H1 (cell line): Measurements from ENCODE around the gene ZIC1. TPM values are rescaled to one million over a fixed set of nuclear protein-coding genes. Genes with fewer than 3 reads are reported as not detected.

Experiments
- CTCF ChIA-PET: fragments of 300-600 bp; sonication (Branson Sonifier 250); formaldehyde crosslinking; loops from one replicate; lab custom pipeline; 2021; ENCODE audit not compliant: partially characterized antibody; lab: Charles Lee
- POLR2A ChIA-PET: fragments of 300-600 bp; sonication (Branson Sonifier 250); formaldehyde crosslinking; loops from one replicate; lab custom pipeline; 2021; ENCODE audit warnings: inconsistent platforms; ENCODE audit not compliant: partially characterized antibody; lab: Charles Lee
- DNase-seq, 2 experiments: peaks; one replicate each; pipeline versions ENCODE4 v3.0.0 to v3.0.0-alpha.2; 2010 to 2022; ENCODE audit warnings: low spot score in 2 of 2, low read depth in 1 of 2, mixed read lengths in 1 of 2
- FAIRE-seq: peaks from 2 replicates; lab custom pipeline; 2011; peaks lifted over from hg19 to GRCh38; lab: Jason Lieb, UNC
- H2AFZ ChIP-seq: 2 replicates; pipeline ENCODE4 v1.8.1; 2012; ENCODE audit warnings: low read length, inconsistent platforms
- H2AK5ac ChIP-seq: 2 replicates; pipeline ENCODE4 v1.6.1; 2013; ENCODE audit warnings: low read depth, low read length
- H2BK120ac ChIP-seq: replicated peaks from 2 replicates; pipeline ENCODE3; 2013; ENCODE audit warnings: low read depth, low read length, inconsistent platforms
- H2BK12ac ChIP-seq: 2 replicates; pipeline ENCODE4 v1.6.1; 2013; ENCODE audit warnings: low read depth, low read length
- H2BK15ac ChIP-seq: 2 replicates; pipeline ENCODE4 v1.6.1; 2013; ENCODE audit warnings: low read length
- H2BK20ac ChIP-seq: 2 replicates; pipeline ENCODE4 v1.6.1; 2013; ENCODE audit warnings: low read length
- H2BK5ac ChIP-seq: 2 replicates; pipeline ENCODE4 v1.6.1; 2013; ENCODE audit warnings: low read depth, low read length
- H3K14ac ChIP-seq: 2 replicates; pipeline ENCODE4 v1.6.1; 2013; ENCODE audit warnings: inconsistent platforms; ENCODE audit not compliant: insufficient read length
- H3K18ac ChIP-seq: 2 replicates; pipeline ENCODE4 v1.6.1; 2013; ENCODE audit warnings: low read length; ENCODE audit errors: extremely low read depth
- H3K23ac ChIP-seq: 2 replicates; pipeline ENCODE4 v1.6.1; 2013; ENCODE audit warnings: inconsistent platforms; ENCODE audit not compliant: insufficient read length
- H3K23me2 ChIP-seq: 2 replicates; pipeline ENCODE4 v1.6.1; 2013; ENCODE audit warnings: low read depth, low read length
- H3K27ac ChIP-seq: 2 replicates; pipeline ENCODE4 v1.6.1; 2011; ENCODE audit warnings: low read depth, low read length, inconsistent platforms
- H3K27me3 ChIP-seq, 4 experiments: replicated peaks in 1 of 4; 1 replicate in 1 of 4; 2 replicates in 3 of 4; pipeline versions ENCODE4 v1.6.1 to v1.8.1; 2011 to 2013; ENCODE audit warnings: low read length in 3 of 4, mild to moderate bottlenecking in 3 of 4, inconsistent platforms in 2 of 4, mixed read lengths in 2 of 4, moderate library complexity in 1 of 4; ENCODE audit not compliant: control insufficient read depth in 3 of 4, insufficient read depth in 3 of 4; ENCODE audit errors: extremely low read depth in 1 of 4
- H3K36me3 ChIP-seq, 4 experiments: 2 replicates each; pipeline versions ENCODE4 v1.6.1 to v1.8.1; 2011 to 2013; ENCODE audit warnings: mild to moderate bottlenecking in 4 of 4, low read length in 3 of 4, moderate library complexity in 2 of 4, control low read depth in 1 of 4, inconsistent platforms in 1 of 4; ENCODE audit not compliant: insufficient read depth in 4 of 4, control insufficient read depth in 2 of 4
- H3K4ac ChIP-seq: replicated peaks from 2 replicates; pipeline ENCODE3; 2013; ENCODE audit warnings: low read length, low read depth, mixed read lengths, inconsistent platforms; ENCODE audit not compliant: insufficient read length
- H3K4me1 ChIP-seq, 4 experiments: replicated peaks in 1 of 4; 1 replicate in 1 of 4; 2 replicates in 3 of 4; pipeline versions ENCODE4 v1.6.1 to v1.8.1; 2011 to 2013; ENCODE audit warnings: low read length in 3 of 4, inconsistent platforms in 2 of 4, mixed read lengths in 1 of 4; ENCODE audit not compliant: insufficient read depth in 4 of 4, control insufficient read depth in 3 of 4
- H3K4me2 ChIP-seq, 2 experiments: 2 replicates each; pipeline versions ENCODE4 v1.6.1 to v1.8.1; 2011 to 2013; ENCODE audit warnings: low read depth in 2 of 2, low read length in 2 of 2, control low read depth in 1 of 2, inconsistent platforms in 1 of 2, mild to moderate bottlenecking in 1 of 2; ENCODE audit not compliant: insufficient read depth in 1 of 2
- H3K4me3 ChIP-seq, 4 experiments: fragments of 200-600, 300-600 bp in 1 of 4; sonication (generic), shearing (Covaris generic), sonication (Bioruptor Twin) in 1 of 4; 2 replicates each; pipeline versions ENCODE4 v1.5.1 to v1.8.1; 2011 to 2016; ENCODE audit warnings: low read length in 4 of 4, low read depth in 3 of 4, control low read depth in 2 of 4, inconsistent platforms in 2 of 4, mild to moderate bottlenecking in 2 of 4, mixed read lengths in 1 of 4, moderate library complexity in 1 of 4; ENCODE audit not compliant: insufficient read depth in 2 of 4; ENCODE audit errors: extremely low read depth in 1 of 4
- H3K56ac ChIP-seq: replicated peaks from 2 replicates; pipeline ENCODE3; 2013; ENCODE audit warnings: low read depth, mild to moderate bottlenecking, mixed read lengths, low read length, inconsistent platforms; ENCODE audit not compliant: insufficient read length
- H3K79me1 ChIP-seq: 2 replicates; pipeline ENCODE4 v1.6.1; 2013; ENCODE audit warnings: low read depth, low read length, control low read depth
- H3K79me2 ChIP-seq, 2 experiments: 2 replicates each; pipeline versions ENCODE4 v1.6.1 to v1.8.1; 2012 to 2013; ENCODE audit warnings: low read length in 2 of 2, mild to moderate bottlenecking in 2 of 2, inconsistent platforms in 1 of 2; ENCODE audit not compliant: insufficient read depth in 2 of 2, control insufficient read depth in 1 of 2
- H3K9ac ChIP-seq, 4 experiments: replicated peaks in 1 of 4; 1 replicate in 1 of 4; 2 replicates in 3 of 4; pipeline versions ENCODE4 v1.6.1 to v1.8.1; 2011 to 2013; ENCODE audit warnings: low read depth in 3 of 4, low read length in 3 of 4, control low read depth in 2 of 4, mild to moderate bottlenecking in 2 of 4, moderate library complexity in 2 of 4, inconsistent platforms in 1 of 4; ENCODE audit errors: extremely low read depth in 1 of 4
- H3K9me3 ChIP-seq, 2 experiments: 2 replicates each; pipeline versions ENCODE4 v1.6.1 to v1.8.1; 2012 to 2013; ENCODE audit warnings: mild to moderate bottlenecking in 2 of 2, moderate library complexity in 2 of 2, control low read depth in 1 of 2, inconsistent platforms in 1 of 2, low read depth in 1 of 2, low read length in 1 of 2, mixed read lengths in 1 of 2; ENCODE audit not compliant: insufficient read depth in 2 of 2
- H4K20me1 ChIP-seq, 2 experiments: replicated peaks in 1 of 2; 2 replicates each; pipeline versions ENCODE3 to v1.8.1; 2011 to 2013; ENCODE audit warnings: inconsistent platforms in 2 of 2, low read length in 2 of 2, mild to moderate bottlenecking in 1 of 2; ENCODE audit not compliant: insufficient read depth in 2 of 2, control insufficient read depth in 1 of 2
- H4K5ac ChIP-seq: 2 replicates; pipeline ENCODE4 v1.6.1; 2013; ENCODE audit warnings: low read length, low read depth, mixed read lengths, inconsistent platforms; ENCODE audit not compliant: insufficient read length
- H4K8ac ChIP-seq: 2 replicates; pipeline ENCODE4 v1.8.0; 2013; ENCODE audit warnings: mild to moderate bottlenecking, moderate library complexity, low read length, inconsistent platforms; ENCODE audit not compliant: insufficient read depth; ENCODE audit errors: extremely low read depth
- H4K91ac ChIP-seq: replicated peaks from 2 replicates; pipeline ENCODE3; 2013; ENCODE audit warnings: low read length, mixed read lengths, inconsistent platforms; ENCODE audit not compliant: insufficient read length
- ATF3 ChIP-seq: IDR thresholded peaks from 2 replicates; pipeline ENCODE4 v1.6.1; 2011; ENCODE audit warnings: low read depth, mild to moderate bottlenecking, low read length; ENCODE audit not compliant: insufficient read depth
- EZH2 ChIP-seq: fragments of 200-600 bp; sonication (generic); IDR thresholded peaks from 2 replicates; pipeline ENCODE4 v1.7.1; 2012; ENCODE audit warnings: low read depth, mild to moderate bottlenecking, moderate library complexity, low read length, inconsistent platforms; ENCODE audit not compliant: severe bottlenecking
- WGBS, 2 experiments: shearing (Covaris generic) in 1 of 2; methylation state at CpG; one replicate each; pipeline versions ENCODE4 v1.1.6 to v1.1.7; 2013 to 2015; ENCODE audit warnings: low lambda C conversion rate in 2 of 2, mixed read lengths in 2 of 2, inconsistent platforms in 1 of 2, low coverage in 1 of 2, missing lambda C conversion rate in 1 of 2; ENCODE audit not compliant: insufficient replicate concordance in 2 of 2, insufficient coverage in 1 of 2, insufficient read length in 1 of 2; ENCODE audit errors: extremely low coverage in 1 of 2, missing lambda C conversion rate in 1 of 2; 5-methylcytosine and 5-hydroxymethylcytosine counted together
- long read RNA-seq, 2 experiments: library from RNA in 1 of 2; library from capped mRNA in 1 of 2; stranded (forward); transcript quantifications; one replicate each; pipeline ENCODE4 v2.0.0, GENCODE V29; 2021; ENCODE audit warnings: inconsistent platforms in 1 of 2
- polyA minus RNA-seq, 3 experiments: library from RNA; depleted of rRNA, polyadenylated mRNA; stranded (reverse); fragments of >200 nt; gene quantifications; 1 replicate in 2 of 3; 2 replicates in 1 of 3; pipeline ENCODE4 v1.2.3, GENCODE V29; 2011
- polyA plus RNA-seq, 7 experiments: library from polyadenylated mRNA; depleted of rRNA in 3 of 7; stranded (reverse) in 5 of 7; unstranded in 2 of 7; fragments of >200 nt in 5 of 7; fragments of 200-250 nt in 2 of 7; gene quantifications; 1 replicate in 5 of 7; 2 replicates in 1 of 7; 4 replicates in 1 of 7; pipeline versions ENCODE4 v1.2.1 to v1.2.3, GENCODE V29; 2011 to 2013; ENCODE audit warnings: missing spikeins in 2 of 7, mixed read lengths in 2 of 7
- total RNA-seq: library from RNA; stranded (reverse); fragmentation: NEBNext Ultra II Directional; extraction: Animal tissue kit (Norgen Biotek cat#: 25700); gene quantifications from 2 replicates; pipeline ENCODE4 v1.2.1, GENCODE V29; 2021
- TF ChIP-seq, protein P1 (sequence below): IDR thresholded peaks from 2 replicates; pipeline ENCODE4 v1.6.1; 2012; ENCODE audit warnings: inconsistent platforms
- TF ChIP-seq, protein P2 (sequence below): IDR thresholded peaks from 2 replicates; pipeline ENCODE4 v1.6.1; 2012; ENCODE audit warnings: low read length, inconsistent platforms

The ZIC1 gene
- total RNA-seq (1.5 and 2.2 TPM in 2 replicates), polyA plus RNA-seq (2011; rRNA removed) (0.80 and 3.6 TPM in 2 replicates), polyA minus RNA-seq (2011; rRNA and poly(A)+ RNA removed) (0.07 and 0.47 TPM in 2 replicates)
- 1.7 TPM for polyA plus RNA-seq (2011; cell fraction: cytosol; rRNA removed)
- polyA plus RNA-seq (2011; cell fraction: nucleus; rRNA removed), result 2.7 TPM
- polyA plus RNA-seq (2012, experiment 1 of 2), result 0.27 to 0.77 TPM (median 0.60 TPM) in 4 replicates
- polyA plus RNA-seq (2012, experiment 2 of 2), result 0.08 TPM
- polyA plus RNA-seq (2013, experiment 1 of 2), result 1.4 TPM
- 0.75 TPM for polyA plus RNA-seq (2013, experiment 2 of 2)
- 1.6 TPM for polyA minus RNA-seq (2011; cell fraction: cytosol; rRNA and poly(A)+ RNA removed)
- polyA minus RNA-seq (2011; cell fraction: nucleus; rRNA and poly(A)+ RNA removed), result 2.4 TPM
- long read RNA-seq, experiment 1, result 0 reads
- long read RNA-seq, experiment 2, result 0 reads

DNA sequence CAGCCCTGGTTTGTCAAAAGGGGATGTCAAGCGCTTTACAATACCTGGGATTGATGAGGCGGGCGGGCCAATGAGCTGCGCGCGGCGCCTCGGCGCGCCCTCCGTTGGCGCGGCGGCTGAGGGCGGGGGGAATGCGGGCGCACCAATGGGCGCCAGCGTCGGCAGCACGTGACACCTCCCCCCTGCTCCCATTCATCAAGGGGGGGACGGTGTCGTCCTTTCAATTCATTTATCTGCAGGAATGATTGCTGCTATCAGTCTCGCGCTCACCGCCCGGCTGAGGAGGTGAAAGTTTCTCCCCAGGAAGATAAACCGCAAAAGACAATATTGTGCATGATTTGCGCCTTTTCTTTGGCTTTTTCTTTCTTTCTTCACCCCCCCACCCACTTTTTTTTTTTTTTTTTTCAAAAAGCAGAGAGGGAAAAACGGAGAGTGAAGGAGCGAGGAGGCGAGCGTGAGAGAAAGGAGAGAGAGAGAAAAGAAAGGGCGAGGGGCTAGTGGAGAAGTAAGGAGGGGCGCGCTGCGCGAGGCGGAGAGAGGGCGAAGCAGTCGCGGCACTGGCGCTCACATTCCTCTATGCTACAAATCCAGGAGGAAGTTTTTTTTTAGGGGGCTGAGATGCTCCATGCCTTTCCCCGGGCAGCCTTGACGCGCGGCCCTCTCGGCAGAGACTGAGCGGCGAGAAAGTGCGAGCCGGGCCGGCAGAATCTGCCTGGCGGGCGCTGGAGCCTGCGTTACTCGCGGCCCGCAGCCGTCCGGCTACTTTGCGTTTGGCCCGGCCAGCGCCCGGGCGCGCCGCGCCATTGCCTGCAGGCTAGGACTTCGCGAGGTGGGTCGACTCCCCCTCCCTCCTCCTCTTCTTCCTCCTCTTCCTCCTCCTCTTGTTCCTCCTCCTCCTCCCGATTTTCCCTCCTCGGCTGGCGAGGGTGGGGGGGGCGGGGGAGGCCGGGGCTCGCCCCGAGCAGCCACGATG lies at the start of gene ZIC1:
Gene ZIC1 (plus strand): TSS at position 223 of the 973 bp plus-strand sequence. CDS start 748 bp downstream, at position 971.
- no peak within 1 kb of the TSS for H2BK120ac ChIP-seq
- no peak within 1 kb of the TSS for H3K23ac ChIP-seq
- H3K36me3 ChIP-seq, result peaks cover 0 to 4% (median 0%) of the 10 kb centered on the region in 4 experiments; a peak in 1 of 8 replicates
- peaks cover 6 to 25% of the 10 kb centered on the region in 2 experiments for H4K20me1 ChIP-seq
- 0 out of 2 replicates have a peak within 1 kb of the TSS, but pooled peaks have one; percentile 72 for H2BK15ac ChIP-seq
- no peak within 1 kb of the TSS for H3K27ac ChIP-seq
- H3K4ac ChIP-seq, result no peak within 1 kb of the TSS
- H3K9me3 ChIP-seq, result no peaks in the 10 kb centered on the region; a peak in 1 of 4 replicates
- 4% methylated on average over 49 of the region's 80 CpGs; no CpG with 5 or more reads in 1 of the 2 experiments for WGBS, 2 experiments
- H3K79me2 ChIP-seq, result no peaks in the 10 kb centered on the region
- peaks cover 67 to 98% (median 92%) of the 10 kb centered on the region in 4 experiments for H3K27me3 ChIP-seq
- H3K9ac ChIP-seq, result no peak within 1 kb of the TSS; a peak in 2 of 7 replicates
- 0 out of 2 replicates have a peak within 1 kb of the TSS, but pooled peaks have one; percentile 48 for H2BK20ac ChIP-seq
- peaks cover 18% of the 10 kb centered on the region for H3K23me2 ChIP-seq
- H2AFZ ChIP-seq, result no peak within 1 kb of the TSS
- H4K91ac ChIP-seq, result no peak within 1 kb of the TSS
- DNase-seq, result no peak
- peak within 1 kb of the TSS; percentile 87 for H2BK12ac ChIP-seq
- no peak within 1 kb of the TSS for H3K14ac ChIP-seq
- ChIA-PET POLR2A (interaction anchor here (3.7 to 5.8 kb wide), 2 partner anchors 12 to 16 kb away, joined by 12 to 26 read pairs; no protein-coding TSS in a partner anchor), CTCF (interaction anchor here (0.6 to 17.2 kb wide), 4 partner anchors 12 to 25 kb away, joined by 3 to 485 read pairs (median 4); partner anchors contain the start of gene ZIC4)
- peak within 1 kb of the TSS; percentile 44; the same call in 1 of the 2 replicates for H2BK5ac ChIP-seq
- H3K56ac ChIP-seq, result no peak within 1 kb of the TSS
- no peak within 1 kb of the TSS for H4K5ac ChIP-seq
- peak within 1 kb of the TSS; percentile 72 to 91 for H3K4me2 ChIP-seq
- H2AK5ac ChIP-seq, result no peak within 1 kb of the TSS
- H3K4me1 ChIP-seq, result peaks cover 5 to 53% (median 33%) of the 10 kb centered on the region in 4 experiments
- no peak for FAIRE-seq
- H3K18ac ChIP-seq, result peak within 1 kb of the TSS; percentile 78
- peak within 1 kb of the TSS; percentile 36 to 62 (median 38); a peak in 7 of 8 replicates for H3K4me3 ChIP-seq
- no peaks in the 10 kb centered on the region for H3K79me1 ChIP-seq
- 0 out of 2 replicates have a peak within 1 kb of the TSS, but pooled peaks have one; percentile 4 for H4K8ac ChIP-seq
- TF ChIP-seq, protein P1, sequence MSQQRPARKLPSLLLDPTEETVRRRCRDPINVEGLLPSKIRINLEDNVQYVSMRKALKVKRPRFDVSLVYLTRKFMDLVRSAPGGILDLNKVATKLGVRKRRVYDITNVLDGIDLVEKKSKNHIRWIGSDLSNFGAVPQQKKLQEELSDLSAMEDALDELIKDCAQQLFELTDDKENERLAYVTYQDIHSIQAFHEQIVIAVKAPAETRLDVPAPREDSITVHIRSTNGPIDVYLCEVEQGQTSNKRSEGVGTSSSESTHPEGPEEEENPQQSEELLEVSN, result peak; percentile 58
- TF ChIP-seq ATF3 (peak; percentile 75), EZH2 (no peak)
- TF ChIP-seq, protein P2, sequence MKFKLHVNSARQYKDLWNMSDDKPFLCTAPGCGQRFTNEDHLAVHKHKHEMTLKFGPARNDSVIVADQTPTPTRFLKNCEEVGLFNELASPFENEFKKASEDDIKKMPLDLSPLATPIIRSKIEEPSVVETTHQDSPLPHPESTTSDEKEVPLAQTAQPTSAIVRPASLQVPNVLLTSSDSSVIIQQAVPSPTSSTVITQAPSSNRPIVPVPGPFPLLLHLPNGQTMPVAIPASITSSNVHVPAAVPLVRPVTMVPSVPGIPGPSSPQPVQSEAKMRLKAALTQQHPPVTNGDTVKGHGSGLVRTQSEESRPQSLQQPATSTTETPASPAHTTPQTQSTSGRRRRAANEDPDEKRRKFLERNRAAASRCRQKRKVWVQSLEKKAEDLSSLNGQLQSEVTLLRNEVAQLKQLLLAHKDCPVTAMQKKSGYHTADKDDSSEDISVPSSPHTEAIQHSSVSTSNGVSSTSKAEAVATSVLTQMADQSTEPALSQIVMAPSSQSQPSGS, result no peak; the same call in 1 of the 2 replicates
